ENCODE data around the gene NYAP1. TPM values are rescaled to one million over a fixed set of nuclear protein-coding genes. Genes with fewer than 3 reads are reported as not detected.

NYAP1 gene
- total RNA-seq, 1 donor from 2014 or later: 1.2 TPM

GRCh38 chr7:100506356-100506923 is 22.7 kb downstream of the NYAP1 start:
- DNase-seq (ENCODE audit: low read depth): no peak
- no peak overlapping the region for H3K4me3 ChIP-seq (ENCODE audit: low read depth, low read length)
- TF ChIP-seq, protein P1, sequence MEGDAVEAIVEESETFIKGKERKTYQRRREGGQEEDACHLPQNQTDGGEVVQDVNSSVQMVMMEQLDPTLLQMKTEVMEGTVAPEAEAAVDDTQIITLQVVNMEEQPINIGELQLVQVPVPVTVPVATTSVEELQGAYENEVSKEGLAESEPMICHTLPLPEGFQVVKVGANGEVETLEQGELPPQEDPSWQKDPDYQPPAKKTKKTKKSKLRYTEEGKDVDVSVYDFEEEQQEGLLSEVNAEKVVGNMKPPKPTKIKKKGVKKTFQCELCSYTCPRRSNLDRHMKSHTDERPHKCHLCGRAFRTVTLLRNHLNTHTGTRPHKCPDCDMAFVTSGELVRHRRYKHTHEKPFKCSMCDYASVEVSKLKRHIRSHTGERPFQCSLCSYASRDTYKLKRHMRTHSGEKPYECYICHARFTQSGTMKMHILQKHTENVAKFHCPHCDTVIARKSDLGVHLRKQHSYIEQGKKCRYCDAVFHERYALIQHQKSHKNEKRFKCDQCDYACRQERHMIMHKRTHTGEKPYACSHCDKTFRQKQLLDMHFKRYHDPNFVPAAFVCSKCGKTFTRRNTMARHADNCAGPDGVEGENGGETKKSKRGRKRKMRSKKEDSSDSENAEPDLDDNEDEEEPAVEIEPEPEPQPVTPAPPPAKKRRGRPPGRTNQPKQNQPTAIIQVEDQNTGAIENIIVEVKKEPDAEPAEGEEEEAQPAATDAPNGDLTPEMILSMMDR (conservative IDR thresholded peaks at IDR 0.05; ENCODE audit: low read depth, low read length): no peak

DNA sequence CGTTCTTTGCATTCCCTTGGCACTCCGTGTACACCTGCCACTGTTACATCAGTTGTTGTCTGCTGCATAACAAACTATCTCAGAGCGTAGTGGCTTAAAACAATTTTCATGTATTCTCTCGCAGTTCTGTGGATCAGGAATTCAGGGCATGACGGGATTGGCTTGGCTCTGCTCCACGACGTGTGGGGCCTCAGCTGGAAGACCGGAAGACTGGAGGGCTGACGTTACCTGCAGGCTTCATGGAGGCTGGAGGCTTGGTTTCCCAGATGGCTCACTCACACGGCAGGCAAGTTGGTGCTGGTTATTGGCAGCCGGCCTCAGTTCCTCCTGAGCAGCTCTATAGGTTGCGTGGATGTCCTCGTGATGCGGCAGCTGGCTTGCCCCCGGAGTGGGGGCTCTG is 25.5 kb downstream of the NYAP1 start:
- DNase-seq (ENCODE audit: low read depth): no peak
- TF ChIP-seq, protein P1 (conservative IDR thresholded peaks at IDR 0.05; ENCODE audit: low read depth, low read length): no peak
- no peak overlapping the region for H3K4me3 ChIP-seq (ENCODE audit: low read depth, low read length)

- no peak for DNase-seq (ENCODE audit: low read depth)
- TF ChIP-seq, protein P1 (conservative IDR thresholded peaks at IDR 0.05; ENCODE audit: low read depth, low read length): no peak
- H3K4me3 ChIP-seq (ENCODE audit: low read depth, low read length): no peak overlapping the region
These were observed 26.9 kb downstream of the NYAP1 start for GRCh38 chr7:100510437-100511239.

- H3K4me3 ChIP-seq (ENCODE audit: low read depth, low read length): no peak overlapping the region
- TF ChIP-seq, protein P1 (conservative IDR thresholded peaks at IDR 0.05; ENCODE audit: low read depth, low read length): no peak
- no peak for DNase-seq (ENCODE audit: low read depth)
These were observed 29.6 kb downstream of the NYAP1 start for GRCh38 chr7:100513212-100513810.

GRCh38 chr7:100515072-100515532 is 31.4 kb downstream of the NYAP1 start:
- no peak for DNase-seq (ENCODE audit: low read depth)
- TF ChIP-seq, protein P1 (conservative IDR thresholded peaks at IDR 0.05; ENCODE audit: low read depth, low read length): no peak
- no peak overlapping the region for H3K4me3 ChIP-seq (ENCODE audit: low read depth, low read length)

- H3K4me3 ChIP-seq (ENCODE audit: low read depth, low read length): no peak overlapping the region
- DNase-seq (ENCODE audit: low read depth): no peak
- TF ChIP-seq, protein P1 (conservative IDR thresholded peaks at IDR 0.05; ENCODE audit: low read depth, low read length): no peak
These were observed 32.5 kb downstream of the NYAP1 start for GRCh38 chr7:100516135-100516812.

All from epithelial cell of proximal tubule (primary cell).